A549 (cell line): ENCODE data around the gene KIF21B.

Experiments
- CHD4 ChIP-seq: fragments of 200-600 bp; sonication (generic); IDR thresholded peaks from 2 replicates; pipeline ENCODE4 v1.6.1; 2016; ENCODE audit warnings: antibody characterized with exemption, mild to moderate bottlenecking, borderline replicate concordance
- MAX ChIP-seq: IDR thresholded peaks from 2 replicates; pipeline ENCODE4 v1.6.1; 2012
- NPAS2 ChIP-seq: fragments of 250-450 bp; sonication (Bioruptor Pico); IDR thresholded peaks from 2 replicates; pipeline ENCODE4 v1.8.0; 2022; ENCODE audit warnings: mild to moderate bottlenecking, moderate library complexity, borderline replicate concordance
- POLR2AphosphoS2 ChIP-seq: conservative IDR thresholded peaks from 2 replicates; pipeline ENCODE4 v1.6.1; 2012; ENCODE audit warnings: low read length, improper control_type of control experiment, inconsistent platforms
- RNF2 ChIP-seq: fragments of 200-600 bp; sonication (generic); IDR thresholded peaks from 2 replicates; pipeline ENCODE4 v1.6.1; 2016; ENCODE audit warnings: low read depth, mild to moderate bottlenecking, antibody characterized with exemption, moderate library complexity, borderline replicate concordance
- TF ChIP-seq, protein P1 (sequence below): fragments of >200 bp; sonication (Bioruptor Twin); formaldehyde crosslinking; IDR thresholded peaks from 3 replicates; pipeline ENCODE4 v1.5.1; 2016

GRCh38 chr1:201015551-201016091, 7.9 kb downstream of the KIF21B start:
- TF ChIP-seq, protein P1, sequence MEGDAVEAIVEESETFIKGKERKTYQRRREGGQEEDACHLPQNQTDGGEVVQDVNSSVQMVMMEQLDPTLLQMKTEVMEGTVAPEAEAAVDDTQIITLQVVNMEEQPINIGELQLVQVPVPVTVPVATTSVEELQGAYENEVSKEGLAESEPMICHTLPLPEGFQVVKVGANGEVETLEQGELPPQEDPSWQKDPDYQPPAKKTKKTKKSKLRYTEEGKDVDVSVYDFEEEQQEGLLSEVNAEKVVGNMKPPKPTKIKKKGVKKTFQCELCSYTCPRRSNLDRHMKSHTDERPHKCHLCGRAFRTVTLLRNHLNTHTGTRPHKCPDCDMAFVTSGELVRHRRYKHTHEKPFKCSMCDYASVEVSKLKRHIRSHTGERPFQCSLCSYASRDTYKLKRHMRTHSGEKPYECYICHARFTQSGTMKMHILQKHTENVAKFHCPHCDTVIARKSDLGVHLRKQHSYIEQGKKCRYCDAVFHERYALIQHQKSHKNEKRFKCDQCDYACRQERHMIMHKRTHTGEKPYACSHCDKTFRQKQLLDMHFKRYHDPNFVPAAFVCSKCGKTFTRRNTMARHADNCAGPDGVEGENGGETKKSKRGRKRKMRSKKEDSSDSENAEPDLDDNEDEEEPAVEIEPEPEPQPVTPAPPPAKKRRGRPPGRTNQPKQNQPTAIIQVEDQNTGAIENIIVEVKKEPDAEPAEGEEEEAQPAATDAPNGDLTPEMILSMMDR = no peak
- TF ChIP-seq MAX (no peak), CHD4 (no peak), RNF2 (no peak), POLR2AphosphoS2 (no peak), NPAS2 (CRISPR knock-in tag) (no peak)
